HG02884 (cell line): ENCODE measurements around the gene BCO2.

Experiments used
- ATAC-seq: cut with Tn5 transposase; IDR thresholded peaks from one replicate; pipeline ENCODE4 v1.9.1; 2021; ENCODE audit warnings: mild to moderate bottlenecking, moderate library complexity; ENCODE audit not compliant: unreplicated experiment

BCO2 gene

DNA sequence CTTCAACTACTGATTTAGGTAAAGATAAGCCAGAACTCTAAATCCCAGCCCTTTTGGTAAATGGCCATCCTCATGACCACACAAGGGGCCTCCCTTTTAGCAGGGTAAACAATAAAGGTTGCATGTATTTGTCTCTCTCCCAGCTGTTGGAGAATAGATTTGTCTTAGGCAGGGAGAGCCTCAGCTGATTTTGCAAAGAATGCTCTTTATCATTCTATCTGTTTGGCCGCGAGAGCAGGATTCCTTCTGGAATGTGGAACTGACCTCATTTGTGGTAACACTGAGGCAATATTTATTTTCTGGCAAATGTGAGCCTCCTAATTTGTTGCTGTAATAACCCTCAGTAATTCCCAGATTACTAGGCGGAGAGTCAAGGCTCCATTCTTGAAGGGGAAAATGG is 66.2 kb downstream of the BCO2 start:
- no peak for ATAC-seq

DNA sequence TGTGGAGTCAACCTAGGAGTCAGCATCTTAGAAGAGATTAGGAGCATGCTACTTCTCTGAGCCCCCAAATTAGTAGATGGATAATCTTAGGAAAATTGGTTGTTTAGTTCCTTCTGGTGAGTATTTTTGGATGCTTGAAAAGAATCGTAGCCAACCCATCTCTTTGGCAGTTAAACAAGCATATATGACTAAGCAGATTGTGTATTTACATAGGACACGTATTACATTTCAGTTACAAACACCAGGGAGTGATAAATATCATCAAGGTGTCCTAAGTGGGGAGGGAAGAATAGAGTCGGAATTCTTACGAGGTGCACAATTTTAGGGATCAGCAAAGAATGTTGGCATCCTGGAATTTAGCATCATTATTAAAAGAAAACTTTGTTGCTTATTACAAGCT is 71.9 kb downstream of the BCO2 start:
- no peak for ATAC-seq

DNA sequence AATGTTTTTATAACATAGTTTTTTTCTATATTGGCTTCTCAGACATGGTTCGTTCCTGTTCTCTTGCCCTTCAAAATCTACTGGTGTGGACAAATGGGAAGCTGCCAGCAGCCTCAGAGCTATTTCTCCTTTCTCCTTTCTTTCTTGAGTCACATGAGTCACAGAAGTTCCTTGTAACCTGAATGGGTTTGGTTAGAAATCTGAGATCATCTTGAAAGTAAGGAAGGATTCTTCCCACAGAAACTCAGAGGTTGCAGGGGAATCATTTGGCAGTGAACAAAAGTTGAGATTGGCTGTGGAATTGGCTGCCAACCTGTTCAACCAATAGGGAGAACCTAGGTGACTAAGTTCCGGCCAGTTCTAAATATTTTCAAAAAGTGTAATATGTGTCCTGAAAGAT is 72.9 kb downstream of the BCO2 start:
- no peak for ATAC-seq

DNA sequence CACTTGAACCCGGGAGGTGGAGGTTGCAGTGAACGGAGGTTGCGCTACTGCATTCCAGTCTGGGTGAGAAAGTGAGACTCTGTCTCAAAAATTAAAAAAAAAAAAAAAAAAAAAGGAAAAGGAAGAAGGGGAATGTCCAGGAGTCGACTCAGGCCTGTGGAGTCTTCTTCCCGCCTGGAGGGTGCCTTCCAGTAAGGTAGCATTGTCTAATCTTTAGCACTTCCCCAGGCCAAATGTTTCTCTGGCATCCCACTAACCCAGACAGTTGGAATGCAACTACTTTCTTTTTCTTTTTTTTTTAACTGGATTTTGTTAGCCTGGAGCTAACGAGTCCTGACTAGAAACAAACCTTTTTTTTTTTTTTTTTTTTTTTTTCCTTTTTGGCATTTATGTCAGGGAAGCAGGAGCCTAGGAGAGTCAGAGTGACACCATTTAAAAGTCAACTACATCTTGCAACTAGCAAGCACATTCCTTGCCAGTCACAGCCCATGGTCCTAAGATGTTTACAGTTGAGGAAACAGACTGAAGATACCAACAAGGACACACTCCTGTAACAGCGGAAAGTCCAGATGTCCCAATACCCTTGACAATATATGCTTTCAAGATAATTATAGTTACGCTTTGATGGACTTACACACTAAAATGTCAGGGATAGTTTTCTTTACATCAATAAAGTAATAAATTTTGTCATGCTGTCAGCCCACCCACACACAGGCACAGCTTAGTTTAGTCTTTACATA is 74.7 kb downstream of the BCO2 start:
- ATAC-seq, result no peak

DNA sequence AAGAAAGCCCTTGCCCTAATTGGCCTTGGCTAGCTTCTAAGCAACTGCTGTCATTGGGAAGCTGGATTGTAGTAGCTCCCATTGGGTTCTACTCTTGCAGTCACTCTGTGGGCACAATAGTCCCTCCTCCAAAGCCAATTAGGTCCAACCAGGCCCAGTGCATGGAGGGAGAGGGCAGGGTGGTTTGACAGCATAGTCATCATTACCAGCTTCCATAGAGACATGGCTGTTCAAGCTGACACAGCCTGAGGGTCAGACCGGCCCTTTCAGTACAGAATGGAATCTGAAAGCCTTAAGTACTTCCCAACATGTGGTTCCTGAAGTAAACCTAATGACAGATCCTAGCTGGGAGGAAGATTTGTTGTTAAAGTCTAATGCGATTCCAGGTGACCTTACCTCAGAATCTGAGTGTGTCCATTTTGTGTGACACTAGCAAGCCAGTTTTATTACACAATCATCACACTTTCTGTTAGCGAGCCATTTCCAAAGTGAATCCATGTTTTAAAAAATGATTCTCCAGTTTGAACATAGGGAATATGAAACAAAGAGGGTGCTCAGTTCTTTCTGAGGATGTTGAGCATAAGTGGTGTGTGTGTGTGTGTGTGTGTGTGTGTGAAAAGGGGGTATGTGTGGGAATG is 78.4 kb downstream of the BCO2 start:
- no peak for ATAC-seq

DNA sequence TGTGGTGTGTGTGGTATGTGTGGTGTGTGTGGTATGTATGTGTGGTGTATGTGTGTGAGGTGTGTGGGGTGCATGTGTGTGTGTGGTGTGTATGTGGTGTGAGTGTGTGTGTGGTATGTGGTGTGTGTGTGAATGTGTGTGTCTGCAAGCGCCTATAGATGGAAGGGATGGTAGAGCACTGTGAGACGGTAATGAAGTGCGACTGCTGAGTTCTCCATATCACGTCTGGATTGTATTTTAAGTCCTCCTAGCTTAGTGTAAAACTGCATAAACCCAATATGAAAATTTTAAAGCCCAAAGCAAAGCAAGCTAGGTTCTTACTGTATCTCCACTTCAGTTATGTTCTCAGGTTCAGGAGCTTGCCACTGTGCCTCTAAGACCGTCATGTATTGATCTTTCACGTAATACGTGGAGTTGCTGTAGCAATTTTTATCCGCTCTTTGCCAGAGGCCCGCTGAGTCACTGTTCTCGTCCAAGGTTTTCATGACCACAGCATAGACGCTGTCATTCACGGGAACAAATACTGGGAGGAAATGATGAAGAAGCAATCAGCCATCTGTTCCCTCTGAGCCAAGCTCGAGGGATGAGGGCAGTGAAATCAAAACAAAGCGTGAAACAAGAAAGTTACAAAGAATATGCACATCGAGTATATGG is 79.9 kb downstream of the BCO2 start:
- no peak for ATAC-seq

DNA sequence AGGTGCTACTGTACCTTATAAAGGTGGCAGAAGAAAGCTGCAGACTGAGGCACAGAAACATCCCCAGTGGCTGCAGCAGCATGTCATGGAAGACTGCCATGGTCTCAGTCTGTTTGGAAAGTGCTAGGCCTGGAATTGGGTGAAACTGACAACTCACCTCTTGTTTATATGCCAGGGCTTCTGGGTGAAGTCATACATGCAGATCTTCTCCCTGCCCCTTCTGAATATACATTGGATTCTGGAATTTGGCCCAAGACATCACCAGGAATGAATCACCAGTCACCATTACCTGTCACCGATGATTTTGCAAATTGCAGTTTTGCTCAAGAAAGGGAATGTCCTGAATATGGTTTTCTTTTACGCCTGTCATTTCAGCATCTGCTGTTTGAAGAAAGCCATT is 85.2 kb downstream of the BCO2 start, which contains the start of gene PLET1:
TSS of gene PLET1 (minus strand) at position 371 of the 400 bp plus-strand sequence. CDS start at position 100, 271 bp downstream.
- ATAC-seq, result no peak

DNA sequence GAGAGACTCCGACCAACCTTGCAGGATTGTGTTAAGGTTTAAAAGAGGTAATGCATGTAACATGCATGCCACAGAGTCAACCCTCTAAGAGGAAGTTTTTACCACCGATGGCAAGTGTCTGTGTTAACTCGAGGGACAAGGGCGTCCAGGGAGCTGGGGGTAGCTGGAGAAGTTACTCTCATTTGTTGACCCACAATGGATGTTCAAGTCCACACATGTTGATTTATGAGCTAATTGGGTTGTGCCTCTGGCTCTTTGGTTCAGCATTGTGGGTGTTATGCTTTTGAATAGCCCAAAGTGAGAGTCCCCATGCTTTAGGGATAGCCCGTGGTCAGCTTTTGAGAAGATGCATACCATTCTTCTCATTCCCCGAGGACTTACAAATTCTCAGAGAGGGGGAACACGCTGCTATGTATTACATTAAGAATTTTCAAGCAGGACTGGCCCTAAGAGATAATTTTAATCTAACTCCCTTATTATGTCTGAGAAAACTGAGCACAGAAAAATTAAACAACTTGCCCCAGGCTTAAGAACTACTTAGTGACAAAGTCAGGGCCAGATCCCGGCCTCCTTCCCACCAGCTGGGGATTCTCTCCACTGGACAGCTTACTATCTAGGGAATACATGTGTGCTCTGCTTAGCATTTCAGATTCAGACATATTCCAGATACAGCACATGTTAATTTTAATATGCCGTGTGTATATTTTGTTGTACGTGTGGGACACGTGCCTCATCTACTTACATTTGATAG is 90.5 kb downstream of the BCO2 start:
- no peak for ATAC-seq

DNA sequence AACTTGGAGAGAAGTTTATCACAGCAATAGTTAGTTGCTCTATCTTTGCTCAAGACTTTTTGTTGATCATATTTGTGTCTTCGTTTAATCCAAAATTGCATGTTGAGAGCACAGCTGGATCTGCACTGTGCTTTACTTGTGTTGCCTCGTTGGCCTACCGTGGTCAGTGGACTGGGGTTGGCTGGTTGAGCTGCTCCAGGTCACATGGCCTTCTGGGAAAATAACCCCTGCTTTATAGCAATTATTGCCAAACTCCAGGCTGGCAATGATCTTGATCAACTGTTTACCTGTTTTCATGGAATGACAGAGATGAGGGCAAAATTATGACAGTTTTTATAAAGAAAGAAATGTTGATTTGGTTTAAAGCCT is 91.1 kb downstream of the BCO2 start:
- ATAC-seq, result no peak

DNA sequence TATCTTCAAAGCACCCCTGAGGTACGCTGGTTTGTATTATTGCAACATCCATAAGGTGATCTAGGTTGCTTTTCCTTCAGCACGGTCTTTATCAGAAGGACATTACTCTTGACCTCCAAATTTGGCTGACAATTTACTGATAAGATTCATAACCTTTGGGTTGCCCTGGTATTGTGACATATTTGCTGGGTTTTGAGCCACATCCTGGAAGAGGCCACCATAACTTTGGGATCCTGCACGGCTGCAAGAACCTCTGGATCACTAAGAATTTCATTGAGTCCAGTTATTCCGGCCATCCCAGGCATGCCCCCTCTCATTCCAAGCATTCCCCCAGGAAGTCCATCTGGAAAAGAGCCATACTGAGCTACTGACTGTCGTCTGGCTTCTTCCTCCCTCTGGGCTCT is 91.9 kb downstream of the BCO2 start:
- no peak for ATAC-seq

DNA sequence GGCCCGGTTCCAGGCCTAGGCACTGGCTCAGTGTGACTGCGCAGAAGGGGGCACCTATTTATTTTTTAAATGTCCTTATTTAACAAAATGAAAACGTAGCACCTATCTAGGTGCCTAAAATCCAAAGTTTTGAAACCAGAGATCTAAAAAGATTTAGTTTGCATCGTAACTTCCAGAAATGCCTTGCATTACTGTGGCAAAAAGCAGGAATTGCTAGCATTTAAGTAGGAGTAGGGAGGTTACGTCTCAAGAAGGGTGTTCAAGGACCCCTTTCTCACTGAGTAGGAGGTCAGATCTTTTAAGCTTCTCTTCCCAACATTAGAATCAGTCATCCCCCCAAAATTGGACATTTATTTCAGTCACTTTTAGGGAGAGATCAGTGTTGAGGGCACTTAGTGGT is 93.1 kb downstream of the BCO2 start:
- no peak for ATAC-seq
